Body of pancreas (tissue), 4 donors: ENCODE data around the gene HS6ST3.

Experiments
- CTCF ChIP-seq, 7 experiments: fragments of 450-650 bp in 4 of 7; fragments of 200-600 bp in 3 of 7; sonication (generic) in 3 of 7; IDR thresholded peaks; one replicate each; pipeline ENCODE4 v1.5.1; 2016 to 2019; ENCODE audit warnings: antibody characterized with exemption in 7 of 7
- POLR2A ChIP-seq, 3 donors: fragments of 450-650 bp; IDR thresholded peaks; one replicate each; pipeline ENCODE4 v1.6.1; 2016; ENCODE audit warnings: antibody characterized with exemption in 3 of 3, mild to moderate bottlenecking in 2 of 3

DNA sequence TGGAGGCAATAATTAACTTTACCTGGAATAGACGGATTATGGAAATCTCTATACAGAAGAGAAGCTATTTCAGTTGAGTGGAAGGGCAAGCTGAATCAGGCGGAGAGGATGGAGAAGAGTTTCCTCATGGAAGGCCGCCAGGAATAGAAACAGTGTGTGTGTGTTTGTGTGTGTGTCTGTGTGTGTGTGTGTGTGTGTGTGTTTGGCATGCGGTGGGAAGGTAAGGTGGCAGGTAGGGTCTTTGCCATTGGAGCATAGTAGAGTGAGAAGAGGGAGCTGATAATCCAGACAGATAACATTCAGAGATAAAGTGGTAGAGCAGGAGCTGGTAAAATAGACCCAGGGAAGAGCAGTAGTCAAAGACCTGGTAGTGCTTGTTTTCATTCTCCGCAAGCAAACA is 9.2 kb upstream of the HS6ST3 start:
- TF ChIP-seq POLR2A (IDR thresholded peaks at IDR 0.05): no peak
- no peak for TF ChIP-seq CTCF (IDR thresholded peaks at IDR 0.05)
